ENCODE measurements around the gene TTC23. TPM values are rescaled to one million over a fixed set of nuclear protein-coding genes. Genes with fewer than 3 reads are reported as not detected.

The TTC23 gene
- total RNA-seq, 1 donor from 2014 or later = 45.3 TPM

DNA sequence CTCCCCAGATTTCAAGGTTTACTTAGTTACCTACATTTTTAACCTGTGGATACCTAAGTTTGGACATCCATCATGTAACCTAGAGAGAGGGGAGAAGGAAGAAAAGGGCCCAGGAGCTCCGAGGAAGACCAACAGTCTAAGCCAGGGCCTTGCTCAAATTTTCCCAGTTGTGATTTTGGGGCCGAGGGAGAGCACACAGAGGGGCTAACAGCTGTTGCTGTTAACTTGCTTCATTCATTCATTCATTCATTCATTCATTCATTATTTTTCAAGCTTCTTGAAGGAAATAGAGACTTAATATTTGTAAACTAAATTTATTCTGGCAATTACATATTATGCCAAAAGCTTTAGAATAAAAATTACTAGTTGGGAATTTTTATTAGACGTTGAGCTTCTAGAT lies 121.6 kb downstream of the TTC23 start:
- DNase-seq (ENCODE audit: low spot score) = no peak
- Mint-ChIP-seq H3K27ac (no peak overlapping the region), H3K4me1 (peaks cover 36% of the 10 kb centered on the region), H3K4me3 (no peak overlapping the region), H3K9me3 (no peaks in the 10 kb centered on the region), H3K36me3 (peaks cover 34% of the 10 kb centered on the region), H3K27me3 (ENCODE audit: insufficient read depth, low read depth) (peaks cover 4% of the 10 kb centered on the region)
- Histone ChIP-seq H3K4me2 (no peak overlapping the region), H3K9ac (no peak overlapping the region), H3K36me3 (no peaks in the 10 kb centered on the region), H2AFZ (replicated peaks) (no peak overlapping the region), H3K9me3 (ENCODE audit: low read depth) (no peaks in the 10 kb centered on the region), H3K27ac (no peak overlapping the region), H3K79me2 (ENCODE audit: low read depth) (no peaks in the 10 kb centered on the region), H3K27me3 (no peaks in the 10 kb centered on the region), H3K4me3 (no peak overlapping the region), H3K4me1 (peaks cover 10% of the 10 kb centered on the region), H3F3A (ENCODE audit: low read depth) (no peaks in the 10 kb centered on the region), H4K20me1 (ENCODE audit: low read depth) (no peaks in the 10 kb centered on the region)
- TF ChIP-seq EZH2phosphoT487 (IDR thresholded peaks at IDR 0.05) (no peak), EZH2 (IDR thresholded peaks at IDR 0.05) (no peak)
- TF ChIP-seq, protein P1, sequence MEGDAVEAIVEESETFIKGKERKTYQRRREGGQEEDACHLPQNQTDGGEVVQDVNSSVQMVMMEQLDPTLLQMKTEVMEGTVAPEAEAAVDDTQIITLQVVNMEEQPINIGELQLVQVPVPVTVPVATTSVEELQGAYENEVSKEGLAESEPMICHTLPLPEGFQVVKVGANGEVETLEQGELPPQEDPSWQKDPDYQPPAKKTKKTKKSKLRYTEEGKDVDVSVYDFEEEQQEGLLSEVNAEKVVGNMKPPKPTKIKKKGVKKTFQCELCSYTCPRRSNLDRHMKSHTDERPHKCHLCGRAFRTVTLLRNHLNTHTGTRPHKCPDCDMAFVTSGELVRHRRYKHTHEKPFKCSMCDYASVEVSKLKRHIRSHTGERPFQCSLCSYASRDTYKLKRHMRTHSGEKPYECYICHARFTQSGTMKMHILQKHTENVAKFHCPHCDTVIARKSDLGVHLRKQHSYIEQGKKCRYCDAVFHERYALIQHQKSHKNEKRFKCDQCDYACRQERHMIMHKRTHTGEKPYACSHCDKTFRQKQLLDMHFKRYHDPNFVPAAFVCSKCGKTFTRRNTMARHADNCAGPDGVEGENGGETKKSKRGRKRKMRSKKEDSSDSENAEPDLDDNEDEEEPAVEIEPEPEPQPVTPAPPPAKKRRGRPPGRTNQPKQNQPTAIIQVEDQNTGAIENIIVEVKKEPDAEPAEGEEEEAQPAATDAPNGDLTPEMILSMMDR (IDR thresholded peaks at IDR 0.05) = no peak

DNA sequence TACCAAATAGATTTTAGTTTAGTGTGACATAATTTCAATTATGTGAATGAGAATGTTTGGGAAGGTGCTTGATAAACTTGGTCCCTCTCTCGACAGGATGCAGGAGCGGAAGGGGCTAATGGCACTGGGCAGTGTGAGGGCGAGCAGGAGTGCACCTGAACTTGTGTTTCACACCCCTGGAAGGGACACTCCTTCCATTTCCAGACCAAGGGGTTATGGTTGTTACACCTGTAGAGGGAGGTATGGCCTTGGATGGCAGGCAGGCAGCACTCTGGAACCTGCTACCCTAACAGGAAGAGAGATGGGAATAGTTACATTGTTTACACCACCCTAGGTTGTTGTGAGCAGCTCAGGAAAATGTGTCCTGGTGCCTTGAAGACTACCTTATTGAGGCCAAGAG lies 122.5 kb downstream of the TTC23 start:
- Mint-ChIP-seq H3K27me3 (ENCODE audit: insufficient read depth, low read depth) (peaks cover 4% of the 10 kb centered on the region), H3K27ac (no peak overlapping the region), H3K36me3 (peaks cover 34% of the 10 kb centered on the region), H3K4me1 (peaks cover 37% of the 10 kb centered on the region), H3K9me3 (no peaks in the 10 kb centered on the region), H3K4me3 (no peak overlapping the region)
- no peaks in the 10 kb centered on the region for H3F3A ChIP-seq (ENCODE audit: low read depth)
- H3K9ac ChIP-seq = no peak overlapping the region
- no peak overlapping the region for H3K4me2 ChIP-seq
- no peaks in the 10 kb centered on the region for H3K9me3 ChIP-seq (ENCODE audit: low read depth)
- H3K4me3 ChIP-seq = no peak overlapping the region
- no peak overlapping the region for H3K27ac ChIP-seq
- no peaks in the 10 kb centered on the region for H3K27me3 ChIP-seq
- H2AFZ ChIP-seq (replicated peaks) = no peak overlapping the region
- peaks cover 10% of the 10 kb centered on the region for H3K4me1 ChIP-seq
- no peaks in the 10 kb centered on the region for H4K20me1 ChIP-seq (ENCODE audit: low read depth)
- no peaks in the 10 kb centered on the region for H3K36me3 ChIP-seq
- TF ChIP-seq, protein P1 (IDR thresholded peaks at IDR 0.05) = no peak
- TF ChIP-seq EZH2phosphoT487 (IDR thresholded peaks at IDR 0.05) = no peak
- TF ChIP-seq EZH2 (IDR thresholded peaks at IDR 0.05) = no peak
- DNase-seq (ENCODE audit: low spot score) = no peak
- no peaks in the 10 kb centered on the region for H3K79me2 ChIP-seq (ENCODE audit: low read depth)

DNA sequence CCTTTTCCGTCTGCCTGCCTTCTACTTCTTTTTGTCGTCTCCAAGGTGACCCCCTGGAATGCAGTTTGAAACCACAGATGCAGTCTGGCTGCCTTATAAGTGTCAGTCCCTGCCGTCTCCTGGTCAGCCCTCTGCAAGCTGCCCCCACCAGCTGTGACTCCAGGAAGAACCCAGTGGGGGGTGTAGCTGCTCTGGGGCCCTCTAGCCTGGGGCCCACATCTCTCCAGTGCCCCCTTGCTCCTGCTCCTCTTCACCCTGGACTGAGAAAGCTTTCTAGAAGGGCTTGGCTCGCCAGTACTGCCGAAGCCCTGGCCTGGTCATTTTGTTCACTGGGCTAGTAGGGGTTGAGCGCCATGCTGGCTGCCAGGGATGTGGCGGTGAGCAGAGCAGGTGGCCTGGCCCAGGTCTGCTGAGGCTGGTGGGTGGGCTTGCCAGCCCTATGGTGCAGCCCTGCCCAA lies 123.2 kb downstream of the TTC23 start:
- Histone ChIP-seq H3F3A (ENCODE audit: low read depth) (no peaks in the 10 kb centered on the region), H3K9me3 (ENCODE audit: low read depth) (no peaks in the 10 kb centered on the region), H3K4me2 (no peak overlapping the region), H3K27ac (no peak overlapping the region), H3K4me3 (no peak overlapping the region), H3K9ac (no peak overlapping the region), H3K79me2 (ENCODE audit: low read depth) (no peaks in the 10 kb centered on the region), H3K4me1 (peaks cover 10% of the 10 kb centered on the region), H3K27me3 (no peaks in the 10 kb centered on the region), H4K20me1 (ENCODE audit: low read depth) (no peaks in the 10 kb centered on the region), H2AFZ (replicated peaks) (no peak overlapping the region), H3K36me3 (no peaks in the 10 kb centered on the region)
- TF ChIP-seq, protein P1 (IDR thresholded peaks at IDR 0.05) = no peak
- TF ChIP-seq EZH2 (IDR thresholded peaks at IDR 0.05) = no peak
- TF ChIP-seq EZH2phosphoT487 (IDR thresholded peaks at IDR 0.05) = no peak
- Mint-ChIP-seq H3K4me1 (peaks cover 40% of the 10 kb centered on the region), H3K27ac (no peak overlapping the region), H3K36me3 (peaks cover 31% of the 10 kb centered on the region), H3K27me3 (ENCODE audit: insufficient read depth, low read depth) (peaks cover 5% of the 10 kb centered on the region), H3K9me3 (no peaks in the 10 kb centered on the region), H3K4me3 (peak overlapping the region; percentile 11)
- DNase-seq (ENCODE audit: low spot score) = no peak

All from neural progenitor cell (in vitro differentiated cells).